Neural progenitor cell (in vitro differentiated cells): ENCODE measurements around the gene MACROD1. TPM values are rescaled to one million over a fixed set of nuclear protein-coding genes. Genes with fewer than 3 reads are reported as not detected.
"Not testable (repeated sequence)": the region's sequence is repeated elsewhere in the genome, so short reads cannot be mapped to it uniquely, and the experiment has no call there.

ENCODE experiments used
- DNase-seq: peaks from one replicate; pipeline ENCODE4 v3.0.0-alpha.2; 2016; ENCODE audit warnings: low spot score
- H2AFZ ChIP-seq: fragments of 200-600 bp; sonication (generic); replicated peaks from 2 replicates; pipeline ENCODE4 v1.6.1; 2016; ENCODE audit warnings: antibody characterized with exemption
- H3F3A ChIP-seq: fragments of 200-600 bp; sonication (generic); 2 replicates; pipeline ENCODE4 v1.6.1; 2016; ENCODE audit warnings: antibody characterized with exemption, low read depth
- H3K27ac ChIP-seq: fragments of 200-600 bp; sonication (generic); 2 replicates; pipeline ENCODE4 v1.5.1; 2016; ENCODE audit warnings: mild to moderate bottlenecking
- H3K27me3 ChIP-seq: fragments of 200-600 bp; sonication (generic); 2 replicates; pipeline ENCODE4 v1.6.1; 2016; ENCODE audit warnings: mild to moderate bottlenecking, moderate library complexity
- H3K36me3 ChIP-seq: fragments of 200-600 bp; sonication (generic); 2 replicates; pipeline ENCODE4 v1.5.1; 2016
- H3K4me1 ChIP-seq: fragments of 200-600 bp; sonication (generic); 2 replicates; pipeline ENCODE4 v1.6.1; 2016; ENCODE audit warnings: mixed run types
- H3K4me2 ChIP-seq: fragments of 200-600 bp; sonication (generic); 2 replicates; pipeline ENCODE4 v1.6.1; 2016
- H3K4me3 ChIP-seq: fragments of 200-600 bp; sonication (generic); 2 replicates; pipeline ENCODE4 v1.5.1; 2016
- H3K79me2 ChIP-seq: fragments of 200-600 bp; sonication (generic); 2 replicates; pipeline ENCODE4 v1.6.1; 2016; ENCODE audit warnings: low read depth
- H3K9ac ChIP-seq: fragments of 200-600 bp; sonication (generic); 2 replicates; pipeline ENCODE4 v1.6.1; 2016
- H3K9me3 ChIP-seq: fragments of 200-600 bp; sonication (generic); 2 replicates; pipeline ENCODE4 v1.5.1; 2016; ENCODE audit warnings: low read depth
- H4K20me1 ChIP-seq: fragments of 200-600 bp; sonication (generic); 2 replicates; pipeline ENCODE4 v1.6.1; 2016; ENCODE audit warnings: low read depth
- H3K27ac Mint-ChIP-seq: 3 replicates; pipeline ENCODE4 v1.8.0; 2021; ENCODE audit warnings: mixed read lengths
- H3K27me3 Mint-ChIP-seq: 2 replicates; pipeline ENCODE4 v1.8.0; 2022; ENCODE audit warnings: low read depth, mild to moderate bottlenecking, inconsistent platforms, moderate library complexity, mixed read lengths; ENCODE audit not compliant: insufficient read depth
- H3K36me3 Mint-ChIP-seq: 3 replicates; pipeline ENCODE4 v1.8.0; 2021; ENCODE audit warnings: mixed read lengths
- H3K4me1 Mint-ChIP-seq: 3 replicates; pipeline ENCODE4 v1.8.0; 2021; ENCODE audit warnings: mixed read lengths
- H3K4me3 Mint-ChIP-seq: 3 replicates; pipeline ENCODE4 v1.8.0; 2021; ENCODE audit warnings: mild to moderate bottlenecking, moderate library complexity, mixed read lengths
- H3K9me3 Mint-ChIP-seq: 3 replicates; pipeline ENCODE4 v1.8.0; 2020; ENCODE audit warnings: mixed read lengths
- EZH2 ChIP-seq: fragments of 200-600 bp; sonication (generic); IDR thresholded peaks from 2 replicates; pipeline ENCODE4 v1.6.1; 2017; ENCODE audit warnings: antibody characterized with exemption, mild to moderate bottlenecking, moderate library complexity
- EZH2phosphoT487 ChIP-seq: fragments of 200-600 bp; sonication (generic); IDR thresholded peaks from 2 replicates; pipeline ENCODE4 v1.6.1; 2017; ENCODE audit warnings: antibody characterized with exemption
- total RNA-seq: library from RNA; depleted of rRNA; stranded (reverse); fragments of >200 nt; gene quantifications from 2 replicates; pipeline ENCODE4 v1.2.3, GENCODE V29; 2015; ENCODE audit warnings: low replicate concordance
- TF ChIP-seq, protein P1 (sequence below): fragments of 200-600 bp; sonication (generic); IDR thresholded peaks from 2 replicates; pipeline ENCODE4 v1.5.1; 2017; ENCODE audit warnings: antibody characterized with exemption, mild to moderate bottlenecking

Gene MACROD1
- total RNA-seq, 1 donor from 2014 or later: 11.9 TPM

DNA sequence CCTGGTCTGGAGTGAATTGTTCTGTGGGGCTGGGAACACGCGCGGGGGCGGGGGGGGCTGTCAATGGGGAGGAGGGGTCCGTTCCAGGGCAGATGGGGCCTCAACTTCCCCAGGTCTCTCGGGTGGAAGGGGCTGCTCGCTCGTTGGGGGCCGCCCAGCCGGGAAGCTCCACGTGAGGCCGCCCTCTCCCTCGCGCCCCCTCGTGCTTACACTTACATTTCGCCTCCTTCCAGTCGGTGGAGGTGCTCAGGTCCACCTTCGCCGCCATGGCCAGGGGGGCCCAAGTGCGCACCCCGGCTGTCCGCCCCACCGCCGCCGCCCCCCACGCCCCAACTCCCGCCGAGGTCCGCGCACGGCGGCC lies 452 bp downstream of the MACROD1 start:
- H3K27me3 Mint-ChIP-seq: peaks cover 10% of the 10 kb centered on the region
- no peak overlapping the region for H3K27ac Mint-ChIP-seq
- Histone ChIP-seq H3K36me3 (no peaks in the 10 kb centered on the region), H3K4me2 (peak overlapping the region; percentile 99), H4K20me1 (no peaks in the 10 kb centered on the region), H3K9ac (no peak overlapping the region), H3K4me3 (peak overlapping the region; percentile 60), H3K79me2 (no peaks in the 10 kb centered on the region), H3K27me3 (peaks cover 13% of the 10 kb centered on the region), H2AFZ (peak overlapping the region; percentile 40), H3K27ac (no peak overlapping the region), H3K9me3 (no peaks in the 10 kb centered on the region), H3F3A (peaks cover 15% of the 10 kb centered on the region), H3K4me1 (peaks cover 13% of the 10 kb centered on the region)
- no peaks in the 10 kb centered on the region for H3K36me3 Mint-ChIP-seq
- no peak for DNase-seq
- peaks cover 19% of the 10 kb centered on the region for H3K4me1 Mint-ChIP-seq
- H3K4me3 Mint-ChIP-seq: peak overlapping the region; percentile 84
- TF ChIP-seq, protein P1, sequence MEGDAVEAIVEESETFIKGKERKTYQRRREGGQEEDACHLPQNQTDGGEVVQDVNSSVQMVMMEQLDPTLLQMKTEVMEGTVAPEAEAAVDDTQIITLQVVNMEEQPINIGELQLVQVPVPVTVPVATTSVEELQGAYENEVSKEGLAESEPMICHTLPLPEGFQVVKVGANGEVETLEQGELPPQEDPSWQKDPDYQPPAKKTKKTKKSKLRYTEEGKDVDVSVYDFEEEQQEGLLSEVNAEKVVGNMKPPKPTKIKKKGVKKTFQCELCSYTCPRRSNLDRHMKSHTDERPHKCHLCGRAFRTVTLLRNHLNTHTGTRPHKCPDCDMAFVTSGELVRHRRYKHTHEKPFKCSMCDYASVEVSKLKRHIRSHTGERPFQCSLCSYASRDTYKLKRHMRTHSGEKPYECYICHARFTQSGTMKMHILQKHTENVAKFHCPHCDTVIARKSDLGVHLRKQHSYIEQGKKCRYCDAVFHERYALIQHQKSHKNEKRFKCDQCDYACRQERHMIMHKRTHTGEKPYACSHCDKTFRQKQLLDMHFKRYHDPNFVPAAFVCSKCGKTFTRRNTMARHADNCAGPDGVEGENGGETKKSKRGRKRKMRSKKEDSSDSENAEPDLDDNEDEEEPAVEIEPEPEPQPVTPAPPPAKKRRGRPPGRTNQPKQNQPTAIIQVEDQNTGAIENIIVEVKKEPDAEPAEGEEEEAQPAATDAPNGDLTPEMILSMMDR: peak; percentile 17
- no peak for TF ChIP-seq EZH2
- no peaks in the 10 kb centered on the region for H3K9me3 Mint-ChIP-seq

DNA sequence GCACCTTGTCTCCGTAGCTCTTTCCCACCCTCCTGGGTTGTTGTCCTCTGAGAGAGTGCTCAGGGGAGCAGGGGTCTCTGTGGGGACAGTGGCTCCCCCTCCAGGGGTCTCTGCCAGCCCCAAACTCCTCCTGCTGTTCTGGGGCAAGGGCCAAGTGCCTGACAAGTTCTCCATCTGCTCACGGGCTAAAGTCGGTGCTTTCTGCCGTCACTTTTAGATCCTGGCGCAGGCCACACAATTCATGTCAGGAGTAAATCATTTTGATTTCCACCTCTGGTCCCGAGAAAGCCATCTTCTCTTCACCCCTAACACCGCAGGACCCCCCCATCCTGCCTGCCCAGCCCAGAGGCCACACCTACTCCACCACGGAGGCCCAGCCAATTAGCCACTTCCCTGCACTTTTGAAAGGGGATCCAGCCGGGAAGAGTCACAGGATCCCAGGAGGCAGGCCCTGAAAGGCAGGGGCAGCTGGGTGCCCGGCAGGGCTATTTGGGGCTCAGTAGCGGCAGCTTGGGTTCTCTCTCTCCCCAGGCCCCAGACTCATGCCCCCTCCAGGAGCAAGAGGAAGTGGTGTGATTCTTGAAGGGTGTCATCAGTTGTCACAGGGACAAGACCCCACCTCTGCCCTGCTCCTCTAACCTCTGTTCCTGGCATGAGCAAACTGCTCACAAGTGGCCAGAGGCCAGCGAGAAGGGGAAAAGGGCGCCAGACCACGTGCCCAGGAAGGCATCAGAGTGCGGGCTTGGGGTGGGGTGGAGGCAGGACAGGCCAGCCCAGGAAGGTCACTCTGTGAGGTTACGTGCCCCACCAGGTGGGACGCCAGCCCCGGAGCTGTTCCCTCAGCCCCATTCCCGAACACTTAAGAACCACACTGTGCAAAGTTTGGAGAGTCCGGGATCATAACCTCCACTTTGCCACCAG lies 1.3 kb downstream of the MACROD1 start:
- Histone ChIP-seq H4K20me1 (no peaks in the 10 kb centered on the region), H3F3A (peaks cover 15% of the 10 kb centered on the region), H3K36me3 (no peaks in the 10 kb centered on the region), H3K9ac (no peak overlapping the region), H3K4me3 (peak overlapping the region; percentile 60), H2AFZ (no peak overlapping the region), H3K4me1 (peaks cover 13% of the 10 kb centered on the region), H3K79me2 (no peaks in the 10 kb centered on the region), H3K27ac (no peak overlapping the region), H3K27me3 (peaks cover 13% of the 10 kb centered on the region), H3K9me3 (no peaks in the 10 kb centered on the region), H3K4me2 (peak overlapping the region; percentile 99)
- TF ChIP-seq, protein P1: no peak
- TF ChIP-seq EZH2phosphoT487 (no peak), EZH2 (no peak)
- Mint-ChIP-seq H3K27ac (no peak overlapping the region), H3K27me3 (peaks cover 10% of the 10 kb centered on the region), H3K9me3 (no peaks in the 10 kb centered on the region), H3K4me1 (peaks cover 14% of the 10 kb centered on the region), H3K4me3 (peak overlapping the region; percentile 84), H3K36me3 (no peaks in the 10 kb centered on the region)
- peak; percentile 61 for DNase-seq

DNA sequence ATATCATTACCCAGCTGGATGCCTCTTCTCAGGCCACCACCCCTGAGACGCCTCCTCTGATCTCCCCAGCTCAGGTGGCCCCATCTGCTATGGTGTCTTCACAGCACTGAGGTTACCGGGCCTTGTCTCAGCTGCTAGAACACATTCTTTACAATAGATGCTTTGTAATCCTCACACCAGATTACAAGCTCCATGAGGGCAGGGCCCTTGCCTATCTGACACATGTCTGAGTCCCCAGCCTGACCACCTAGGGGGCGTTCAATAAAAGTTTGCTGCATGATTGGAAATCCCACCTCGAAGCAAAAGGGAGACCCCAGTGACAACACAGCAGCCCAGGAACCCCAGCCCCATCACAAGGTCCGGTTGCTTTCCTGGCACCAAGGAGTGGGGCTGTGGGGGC lies 2.0 kb downstream of the MACROD1 start:
- Histone ChIP-seq H3K4me2 (no peak overlapping the region), H3K9ac (no peak overlapping the region), H3K4me1 (peaks cover 13% of the 10 kb centered on the region), H2AFZ (no peak overlapping the region), H3K4me3 (no peak overlapping the region), H3K27ac (no peak overlapping the region), H4K20me1 (no peaks in the 10 kb centered on the region), H3K36me3 (no peaks in the 10 kb centered on the region), H3K27me3 (peaks cover 13% of the 10 kb centered on the region), H3K9me3 (no peaks in the 10 kb centered on the region), H3K79me2 (no peaks in the 10 kb centered on the region), H3F3A (peaks cover 15% of the 10 kb centered on the region)
- Mint-ChIP-seq H3K27ac (no peak overlapping the region), H3K4me1 (peaks cover 14% of the 10 kb centered on the region), H3K36me3 (no peaks in the 10 kb centered on the region), H3K4me3 (peak overlapping the region; percentile 35), H3K27me3 (peaks cover 10% of the 10 kb centered on the region), H3K9me3 (no peaks in the 10 kb centered on the region)
- TF ChIP-seq, protein P1: no peak
- TF ChIP-seq EZH2 (no peak), EZH2phosphoT487 (no peak)
- no peak for DNase-seq

DNA sequence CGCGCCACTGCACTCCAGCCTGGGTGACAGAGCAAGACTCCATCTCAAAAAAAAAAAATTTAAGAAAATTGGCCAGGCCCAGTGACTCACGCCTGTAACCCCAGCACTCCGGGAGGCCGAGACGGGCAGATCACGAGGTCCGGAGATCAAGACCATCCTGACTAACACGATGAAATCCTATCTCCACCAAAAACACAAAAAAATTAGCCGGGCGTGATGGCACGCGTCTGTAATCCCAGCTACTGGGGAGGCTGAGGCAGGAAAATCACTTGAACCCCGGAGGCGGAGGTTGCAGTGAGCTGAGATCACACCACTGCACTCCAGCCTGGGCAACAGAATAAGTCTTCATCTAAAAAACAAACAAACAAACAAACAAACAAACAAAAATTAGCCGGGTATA lies 3.1 kb downstream of the MACROD1 start:
- H3K27ac Mint-ChIP-seq, H3K4me3 ChIP-seq, H3K4me3 Mint-ChIP-seq, H3K9ac ChIP-seq, DNase-seq, H2AFZ ChIP-seq, H4K20me1 ChIP-seq, H3K9me3 ChIP-seq, H3K4me2 ChIP-seq, H3K9me3 Mint-ChIP-seq, H3K27ac ChIP-seq, H3K36me3 ChIP-seq, H3K36me3 Mint-ChIP-seq, H3K79me2 ChIP-seq: not testable (repeated sequence)
- peaks cover 13% of the 10 kb centered on the region for H3K4me1 ChIP-seq
- Mint-ChIP-seq H3K4me1 (peaks cover 14% of the 10 kb centered on the region), H3K27me3 (peaks cover 12% of the 10 kb centered on the region)
- peaks cover 15% of the 10 kb centered on the region for H3F3A ChIP-seq
- peaks cover 13% of the 10 kb centered on the region for H3K27me3 ChIP-seq
